Measurements from ENCODE around the gene ARHGEF37.

DNA sequence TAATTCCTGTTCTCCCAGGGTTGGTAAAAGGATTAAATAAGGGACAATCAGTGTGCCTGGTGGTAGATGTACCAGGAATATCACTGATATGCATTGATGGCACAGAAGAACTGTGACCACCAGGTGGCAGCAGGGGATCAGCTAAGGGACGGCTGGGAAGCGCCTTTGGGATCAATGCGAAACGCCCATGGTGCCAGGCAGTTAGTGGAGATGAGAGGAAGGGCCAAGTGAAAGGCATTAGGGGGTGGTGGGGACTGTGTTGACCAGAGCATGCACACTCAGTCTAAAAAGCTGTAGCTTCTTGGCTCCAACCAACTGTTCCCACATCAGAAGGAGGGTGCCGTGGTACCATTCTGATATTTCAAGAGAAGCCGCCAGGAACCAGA, 55.6 kb downstream of the ARHGEF37 start:
- TF ChIP-seq, protein P1, sequence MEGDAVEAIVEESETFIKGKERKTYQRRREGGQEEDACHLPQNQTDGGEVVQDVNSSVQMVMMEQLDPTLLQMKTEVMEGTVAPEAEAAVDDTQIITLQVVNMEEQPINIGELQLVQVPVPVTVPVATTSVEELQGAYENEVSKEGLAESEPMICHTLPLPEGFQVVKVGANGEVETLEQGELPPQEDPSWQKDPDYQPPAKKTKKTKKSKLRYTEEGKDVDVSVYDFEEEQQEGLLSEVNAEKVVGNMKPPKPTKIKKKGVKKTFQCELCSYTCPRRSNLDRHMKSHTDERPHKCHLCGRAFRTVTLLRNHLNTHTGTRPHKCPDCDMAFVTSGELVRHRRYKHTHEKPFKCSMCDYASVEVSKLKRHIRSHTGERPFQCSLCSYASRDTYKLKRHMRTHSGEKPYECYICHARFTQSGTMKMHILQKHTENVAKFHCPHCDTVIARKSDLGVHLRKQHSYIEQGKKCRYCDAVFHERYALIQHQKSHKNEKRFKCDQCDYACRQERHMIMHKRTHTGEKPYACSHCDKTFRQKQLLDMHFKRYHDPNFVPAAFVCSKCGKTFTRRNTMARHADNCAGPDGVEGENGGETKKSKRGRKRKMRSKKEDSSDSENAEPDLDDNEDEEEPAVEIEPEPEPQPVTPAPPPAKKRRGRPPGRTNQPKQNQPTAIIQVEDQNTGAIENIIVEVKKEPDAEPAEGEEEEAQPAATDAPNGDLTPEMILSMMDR (conservative IDR thresholded peaks at IDR 0.05), result peak; percentile 92
- TF ChIP-seq ZFX (IDR thresholded peaks at IDR 0.05), result no peak
